BE2C (cell line): ENCODE data around the gene DPH2.

Experiments used
- DNase-seq: peaks from one replicate; pipeline ENCODE4 v3.0.0-alpha.2; 2020
- H3K27me3 ChIP-seq: fragments of 250-450 bp; sonication (Bioruptor Pico); 2 replicates; pipeline ENCODE4 v1.5.1; 2020; ENCODE audit warnings: mild to moderate bottlenecking
- H3K36me3 ChIP-seq: fragments of 250-450 bp; sonication (Bioruptor Pico); 2 replicates; pipeline ENCODE4 v1.5.1; 2020; ENCODE audit warnings: mild to moderate bottlenecking
- H3K4me1 ChIP-seq: fragments of 250-450 bp; sonication (Bioruptor Pico); 2 replicates; pipeline ENCODE4 v1.5.1; 2020
- H3K4me3 ChIP-seq: 2 replicates; pipeline ENCODE4 v1.5.1; 2011; ENCODE audit warnings: low read depth, low read length
- H3K9me3 ChIP-seq: fragments of 250-450 bp; sonication (Bioruptor Pico); 2 replicates; pipeline ENCODE4 v1.5.1; 2020
- TF ChIP-seq, protein P1 (sequence below): IDR thresholded peaks from 2 replicates; pipeline ENCODE4 v1.5.1; 2012; ENCODE audit warnings: mild to moderate bottlenecking, low read depth, low read length

Gene DPH2

DNA sequence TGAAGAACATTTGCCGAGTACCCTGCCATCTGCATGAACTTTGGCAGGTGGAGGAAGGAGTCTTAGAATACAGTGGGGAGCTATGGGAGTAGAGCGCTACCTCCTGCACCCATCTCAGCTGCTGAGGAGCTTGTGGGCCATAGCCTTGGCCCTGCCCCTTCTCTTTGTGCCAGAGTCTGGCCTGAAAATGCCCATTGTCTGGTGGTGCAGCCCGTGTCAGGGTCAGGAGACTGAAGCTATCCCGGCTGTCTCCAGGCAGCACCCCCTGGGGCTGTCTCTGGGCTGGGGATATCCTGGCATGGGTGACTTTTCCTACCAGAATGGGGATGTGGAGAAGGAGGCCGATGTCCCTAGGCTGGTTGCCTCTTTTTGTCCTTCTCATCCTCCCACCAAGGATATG is 15.8 kb upstream of the DPH2 start:
- Histone ChIP-seq H3K4me3 (no peak overlapping the region), H3K9me3 (no peaks in the 10 kb centered on the region), H3K27me3 (no peaks in the 10 kb centered on the region), H3K4me1 (no peaks in the 10 kb centered on the region), H3K36me3 (peaks cover 3% of the 10 kb centered on the region; the same call in 1 of the 2 replicates)
- TF ChIP-seq, protein P1, sequence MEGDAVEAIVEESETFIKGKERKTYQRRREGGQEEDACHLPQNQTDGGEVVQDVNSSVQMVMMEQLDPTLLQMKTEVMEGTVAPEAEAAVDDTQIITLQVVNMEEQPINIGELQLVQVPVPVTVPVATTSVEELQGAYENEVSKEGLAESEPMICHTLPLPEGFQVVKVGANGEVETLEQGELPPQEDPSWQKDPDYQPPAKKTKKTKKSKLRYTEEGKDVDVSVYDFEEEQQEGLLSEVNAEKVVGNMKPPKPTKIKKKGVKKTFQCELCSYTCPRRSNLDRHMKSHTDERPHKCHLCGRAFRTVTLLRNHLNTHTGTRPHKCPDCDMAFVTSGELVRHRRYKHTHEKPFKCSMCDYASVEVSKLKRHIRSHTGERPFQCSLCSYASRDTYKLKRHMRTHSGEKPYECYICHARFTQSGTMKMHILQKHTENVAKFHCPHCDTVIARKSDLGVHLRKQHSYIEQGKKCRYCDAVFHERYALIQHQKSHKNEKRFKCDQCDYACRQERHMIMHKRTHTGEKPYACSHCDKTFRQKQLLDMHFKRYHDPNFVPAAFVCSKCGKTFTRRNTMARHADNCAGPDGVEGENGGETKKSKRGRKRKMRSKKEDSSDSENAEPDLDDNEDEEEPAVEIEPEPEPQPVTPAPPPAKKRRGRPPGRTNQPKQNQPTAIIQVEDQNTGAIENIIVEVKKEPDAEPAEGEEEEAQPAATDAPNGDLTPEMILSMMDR, result no peak
- no peak for DNase-seq

DNA sequence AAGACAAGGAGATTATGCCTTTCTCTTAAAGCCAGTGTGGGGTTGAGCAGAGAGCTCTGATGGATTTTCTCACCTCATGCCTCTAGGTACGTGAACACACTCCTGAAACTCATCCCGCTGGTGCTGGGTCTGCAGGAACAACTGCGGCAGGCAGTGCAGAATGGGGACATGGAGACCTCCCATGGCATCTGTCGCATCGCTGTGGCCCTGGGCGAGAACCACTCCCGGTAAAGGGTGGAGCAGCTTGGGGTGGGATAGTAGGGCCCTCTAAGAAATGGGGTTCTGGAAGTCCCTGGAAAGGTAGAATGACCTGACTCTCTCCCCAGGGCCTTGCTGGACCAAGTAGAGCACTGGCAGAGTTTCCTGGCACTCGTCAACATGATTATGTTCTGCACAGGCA is 13.6 kb upstream of the DPH2 start:
- TF ChIP-seq, protein P1, result no peak
- Histone ChIP-seq H3K27me3 (no peaks in the 10 kb centered on the region), H3K4me1 (no peaks in the 10 kb centered on the region), H3K36me3 (0 out of 2 replicates have a peak, but pooled peaks cover 3% of the 10 kb centered on the region), H3K9me3 (no peaks in the 10 kb centered on the region), H3K4me3 (no peak overlapping the region)
- no peak for DNase-seq

DNA sequence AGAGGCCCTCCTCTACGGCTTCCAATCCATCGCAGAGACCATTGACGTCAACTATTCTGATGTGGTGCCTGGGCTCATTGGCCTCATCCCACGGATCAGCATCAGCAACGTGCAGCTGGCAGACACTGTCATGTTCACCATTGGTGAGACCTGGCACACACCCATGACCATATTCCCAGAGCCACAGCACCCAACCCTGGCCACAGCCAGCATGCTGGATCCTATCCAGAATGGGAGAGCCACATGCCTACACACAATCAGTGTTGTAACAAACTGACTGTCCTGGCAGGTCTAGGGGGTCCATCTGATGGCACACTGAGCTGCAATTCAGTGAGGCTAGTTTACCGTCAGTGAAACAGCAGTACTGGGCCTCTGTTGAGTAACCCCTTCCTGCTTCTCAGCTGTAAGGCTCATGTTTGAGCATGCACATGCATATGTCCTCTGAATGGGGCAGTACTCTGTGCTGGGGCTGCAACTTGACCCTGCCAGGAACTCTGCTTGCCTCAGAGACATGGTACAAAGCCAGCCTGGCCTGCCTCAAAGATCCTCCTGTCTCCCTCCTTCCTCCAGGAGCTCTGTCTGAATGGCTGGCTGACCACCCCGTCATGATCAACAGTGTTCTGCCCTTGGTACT is 12.3 kb upstream of the DPH2 start:
- Histone ChIP-seq H3K4me1 (no peaks in the 10 kb centered on the region), H3K4me3 (no peak overlapping the region), H3K9me3 (no peaks in the 10 kb centered on the region), H3K27me3 (no peaks in the 10 kb centered on the region), H3K36me3 (0 out of 2 replicates have a peak, but pooled peaks cover 3% of the 10 kb centered on the region)
- DNase-seq, result no peak
- TF ChIP-seq, protein P1, result no peak

DNA sequence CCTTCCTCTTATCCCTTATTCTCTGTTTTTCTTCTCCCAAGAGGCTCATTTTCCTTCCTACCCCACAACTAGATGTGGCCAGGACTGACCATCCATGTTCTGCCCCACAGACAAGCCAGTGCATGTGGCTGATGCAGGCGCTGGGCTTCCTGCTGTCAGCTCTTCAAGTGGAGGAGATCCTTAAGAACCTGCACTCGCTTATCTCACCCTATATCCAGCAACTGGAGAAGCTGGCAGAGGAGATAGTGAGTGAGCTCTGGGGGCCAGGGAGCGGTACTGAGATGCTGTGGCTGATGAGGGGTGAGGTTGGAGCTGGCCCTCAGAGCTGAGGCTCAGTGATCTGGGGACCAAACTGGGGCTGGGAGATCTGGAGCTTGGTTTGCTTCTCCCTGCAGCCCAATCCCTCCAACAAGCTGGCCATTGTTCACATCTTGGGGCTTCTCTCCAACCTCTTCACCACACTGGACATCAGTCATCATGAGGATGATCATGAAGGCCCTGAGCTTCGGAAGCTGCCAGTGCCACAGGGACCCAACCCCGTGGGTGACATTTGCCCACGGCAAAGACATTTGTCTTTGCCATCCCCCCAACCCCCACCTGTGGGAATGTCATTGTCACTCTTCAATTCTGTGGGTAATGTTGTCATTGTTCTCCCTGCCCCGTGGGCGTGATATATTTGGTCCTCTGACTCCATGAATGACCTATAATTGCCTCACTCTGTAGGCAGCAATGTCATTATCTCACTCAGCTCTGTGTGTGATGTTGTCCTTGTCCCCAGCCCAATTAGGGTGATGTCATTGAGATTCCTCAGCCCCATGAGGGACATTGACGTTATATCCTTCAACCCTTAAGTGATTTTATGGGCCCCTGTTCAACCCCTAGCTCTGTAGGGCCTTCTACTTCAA is 11.2 kb upstream of the DPH2 start:
- Histone ChIP-seq H3K27me3 (no peaks in the 10 kb centered on the region), H3K4me1 (no peaks in the 10 kb centered on the region), H3K9me3 (no peaks in the 10 kb centered on the region), H3K36me3 (0 out of 2 replicates have a peak, but pooled peaks cover 3% of the 10 kb centered on the region), H3K4me3 (no peak overlapping the region)
- DNase-seq, result no peak
- TF ChIP-seq, protein P1, result no peak

DNA sequence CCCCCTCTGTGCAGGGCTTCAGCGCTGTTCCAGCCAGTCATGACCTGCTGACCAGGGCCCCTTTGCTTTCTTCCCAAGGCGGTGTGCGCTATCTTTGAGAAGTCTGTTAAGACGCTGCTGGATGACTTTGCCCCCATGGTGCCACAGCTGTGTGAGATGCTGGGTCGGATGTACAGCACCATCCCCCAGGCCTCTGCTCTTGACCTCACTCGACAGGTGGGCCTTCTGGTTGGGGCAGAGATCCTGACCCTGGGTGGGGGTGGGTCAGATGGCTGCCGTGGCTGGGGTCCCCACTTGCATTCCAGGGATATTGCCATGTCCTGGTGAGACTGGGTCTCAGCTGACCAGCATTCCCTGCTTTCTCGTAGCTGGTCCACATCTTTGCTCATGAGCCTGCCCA is 9.0 kb upstream of the DPH2 start:
- 0 out of 2 replicates have a peak, but pooled peaks cover 3% of the 10 kb centered on the region for H3K36me3 ChIP-seq
- TF ChIP-seq, protein P1, result no peak
- H3K9me3 ChIP-seq, result no peaks in the 10 kb centered on the region
- no peak overlapping the region for H3K4me3 ChIP-seq
- H3K4me1 ChIP-seq, result no peaks in the 10 kb centered on the region
- H3K27me3 ChIP-seq, result no peaks in the 10 kb centered on the region
- DNase-seq, result no peak

DNA sequence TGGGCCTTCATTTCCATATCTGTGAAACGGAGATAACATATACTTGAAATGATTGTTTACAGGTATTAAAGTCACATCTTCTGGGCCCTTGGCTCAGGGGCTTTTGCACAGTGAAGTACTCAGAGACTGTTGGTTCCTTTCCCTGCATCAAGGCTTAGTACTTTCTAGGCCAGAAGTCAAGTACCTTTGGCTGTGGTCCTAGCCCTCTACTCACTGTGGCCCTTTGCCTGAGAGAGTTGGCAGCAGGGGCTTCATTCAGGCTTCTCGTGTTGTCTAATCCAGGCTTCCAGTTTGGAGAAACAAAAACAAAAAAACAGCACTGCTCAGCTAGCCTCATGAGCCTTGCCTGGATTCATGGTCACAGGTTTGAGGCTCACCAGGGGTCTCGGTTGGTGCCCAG is 8.1 kb upstream of the DPH2 start:
- TF ChIP-seq, protein P1, result no peak
- H3K36me3 ChIP-seq, result 0 out of 2 replicates have a peak, but pooled peaks cover 3% of the 10 kb centered on the region
- no peak overlapping the region for H3K4me3 ChIP-seq
- DNase-seq, result no peak
- H3K4me1 ChIP-seq, result no peaks in the 10 kb centered on the region
- H3K27me3 ChIP-seq, result no peaks in the 10 kb centered on the region
- H3K9me3 ChIP-seq, result no peaks in the 10 kb centered on the region
